Activated CD8-positive, alpha-beta T cell treated with anti-CD3 and anti-CD28 coated beads for 36 hours (primary cell): ENCODE measurements around the gene ZSWIM5. TPM values are rescaled to one million over a fixed set of nuclear protein-coding genes. Genes with fewer than 3 reads are reported as not detected.
"Not testable (repeated sequence)": the region's sequence is repeated elsewhere in the genome, so short reads cannot be mapped to it uniquely, and the experiment has no call there.

Experiments used
- ATAC-seq: fragments of 200-7000 bp; cut with Tn5 transposase; one replicate; pipeline ENCODE4 v1.10.0; 2021; ENCODE audit warnings: mild to moderate bottlenecking, moderate library complexity
- CTCF ChIA-PET: fragments of 350-600 bp; sonication (Branson Sonifier 250); formaldehyde crosslinking; loops from one replicate; lab custom pipeline; 2021; ENCODE audit warnings: antibody characterized with exemption; lab: Charles Lee
- POLR2A ChIA-PET: fragments of 350-600 bp; sonication (Branson Sonifier 250); formaldehyde crosslinking; loops from one replicate; lab custom pipeline; 2021; ENCODE audit warnings: antibody characterized with exemption; lab: Charles Lee
- DNase-seq: peaks from one replicate; pipeline ENCODE4 v3.0.0-alpha.2; 2020
- H3K27ac Mint-ChIP-seq: one replicate; pipeline ENCODE4 v1.8.0; 2021; ENCODE audit warnings: mild to moderate bottlenecking, mixed read lengths
- H3K27me3 Mint-ChIP-seq: one replicate; pipeline ENCODE4 v1.8.0; 2021; ENCODE audit warnings: mixed read lengths
- H3K36me3 Mint-ChIP-seq: one replicate; pipeline ENCODE4 v1.8.0; 2021; ENCODE audit warnings: low read depth, mixed read lengths
- H3K4me1 Mint-ChIP-seq: one replicate; pipeline ENCODE4 v1.8.0; 2021; ENCODE audit warnings: low read depth, mixed read lengths
- H3K4me3 Mint-ChIP-seq: one replicate; pipeline ENCODE4 v1.8.0; 2021; ENCODE audit warnings: mild to moderate bottlenecking, moderate library complexity, mixed read lengths
- H3K9me3 Mint-ChIP-seq: one replicate; pipeline ENCODE4 v1.8.0; 2021; ENCODE audit warnings: mixed read lengths
- CTCF ChIP-seq: fragments of 200-600 bp; IDR thresholded peaks from one replicate; pipeline ENCODE4 v1.8.0; 2022; ENCODE audit warnings: antibody characterized with exemption, mild to moderate bottlenecking
- intact Hi-C: fragments of 100-400 bp; cut with micrococcal nuclease; formaldehyde crosslinking; loops from one replicate; pipeline ENCODE4 v1.10.0; 2022
- total RNA-seq, 2 experiments: library from RNA; stranded (reverse); gene quantifications; one replicate each; pipeline ENCODE4 v1.2.3, GENCODE V29; 2021

Gene ZSWIM5
- total RNA-seq, 2 experiments from 2014 or later, result 0.70 to 0.87 TPM

- CTCF ChIA-PET, result no interaction called here
- Mint-ChIP-seq H3K27ac (no peak overlapping the region), H3K4me3 (no peak overlapping the region), H3K4me1 (no peaks in the 10 kb centered on the region), H3K27me3 (peaks cover 2% of the 10 kb centered on the region), H3K36me3 (no peaks in the 10 kb centered on the region), H3K9me3 (no peaks in the 10 kb centered on the region)
- no peak for TF ChIP-seq CTCF
- ATAC-seq (no peak), DNase-seq (no peak)
- intact Hi-C loops, result no loop called here
- POLR2A ChIA-PET, result no interaction called here
Observed at GRCh38 chr1:45103534-45103933, 102.9 kb downstream of the ZSWIM5 start.

DNA sequence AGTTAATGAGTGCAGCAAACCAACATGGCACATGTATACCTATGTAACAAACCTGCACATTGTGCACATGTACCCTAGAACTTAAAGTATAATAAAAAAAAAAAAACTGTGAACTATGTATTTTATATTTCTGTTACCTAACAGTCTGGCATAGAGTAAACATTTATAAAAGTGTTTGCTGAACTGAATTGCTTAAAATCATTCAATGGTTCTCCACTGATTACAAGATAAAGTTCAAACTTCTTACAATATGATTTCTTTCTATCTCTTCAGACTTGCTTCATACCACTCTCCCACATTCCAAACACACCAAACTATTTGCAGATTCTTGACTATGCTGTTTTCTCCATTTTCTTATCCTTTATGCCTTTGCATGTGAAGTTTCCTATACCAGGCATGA lies 104.5 kb downstream of the ZSWIM5 start:
- CTCF ChIA-PET, result no interaction called here
- intact Hi-C loops, result no loop called here
- Mint-ChIP-seq H3K9me3 (no peaks in the 10 kb centered on the region), H3K4me3 (no peak overlapping the region), H3K27me3 (peaks cover 2% of the 10 kb centered on the region), H3K36me3 (no peaks in the 10 kb centered on the region), H3K27ac (no peak overlapping the region), H3K4me1 (no peaks in the 10 kb centered on the region)
- TF ChIP-seq CTCF, result no peak
- POLR2A ChIA-PET, result no interaction called here
- DNase-seq (no peak), ATAC-seq (no peak)

DNA sequence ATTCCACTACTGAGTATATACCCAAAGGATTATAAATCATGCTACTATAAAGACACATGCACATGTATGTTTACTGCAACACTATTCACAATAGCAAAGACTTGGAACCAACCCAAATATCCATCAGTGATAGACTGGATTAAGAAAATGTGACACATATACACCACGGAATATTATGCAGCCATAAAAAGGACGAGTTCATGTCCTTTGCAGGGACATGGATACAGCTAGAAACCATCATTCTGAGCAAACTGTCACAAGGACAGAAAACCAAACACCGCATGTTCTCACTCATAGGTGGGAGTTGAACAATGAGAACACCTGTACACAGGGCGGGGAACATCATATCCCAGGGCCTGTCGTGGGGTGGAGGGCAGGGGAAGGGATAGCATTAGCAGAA lies 104.9 kb downstream of the ZSWIM5 start:
- H3K4me1 Mint-ChIP-seq, CTCF ChIA-PET, H3K9me3 Mint-ChIP-seq, POLR2A ChIA-PET, H3K27ac Mint-ChIP-seq, intact Hi-C loops, ATAC-seq, H3K27me3 Mint-ChIP-seq, DNase-seq, H3K36me3 Mint-ChIP-seq, H3K4me3 Mint-ChIP-seq: not testable (repeated sequence)

- Mint-ChIP-seq H3K27ac (no peak overlapping the region), H3K9me3 (no peaks in the 10 kb centered on the region), H3K4me3 (no peak overlapping the region), H3K27me3 (peaks cover 2% of the 10 kb centered on the region), H3K4me1 (no peaks in the 10 kb centered on the region), H3K36me3 (no peaks in the 10 kb centered on the region)
- TF ChIP-seq CTCF, result no peak
- intact Hi-C loops, result no loop called here
- POLR2A ChIA-PET, result no interaction called here
- DNase-seq (no peak), ATAC-seq (no peak)
- CTCF ChIA-PET, result no interaction called here
Observed at GRCh38 chr1:45097944-45098343, 108.5 kb downstream of the ZSWIM5 start.

DNA sequence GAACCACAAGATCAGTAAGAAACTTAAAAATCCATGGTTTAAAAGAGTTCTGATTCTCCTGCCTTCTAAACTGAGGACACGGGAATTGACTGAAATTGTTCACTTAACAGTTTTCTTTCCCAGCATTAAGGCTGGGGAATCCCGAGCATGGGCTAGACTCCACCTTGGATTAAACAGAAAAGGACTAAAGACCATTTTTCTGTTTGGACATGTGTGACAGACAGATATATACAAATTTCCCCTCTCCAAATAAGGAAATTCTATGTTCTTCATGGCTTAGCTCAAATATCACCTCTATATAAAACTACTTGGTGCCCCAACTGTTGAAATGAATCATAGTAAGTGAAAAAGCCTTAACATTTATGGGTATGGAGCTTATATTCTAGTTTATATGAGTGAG lies 109.3 kb downstream of the ZSWIM5 start:
- Mint-ChIP-seq H3K36me3 (no peaks in the 10 kb centered on the region), H3K9me3 (no peaks in the 10 kb centered on the region), H3K27ac (no peak overlapping the region), H3K4me3 (no peak overlapping the region), H3K4me1 (no peaks in the 10 kb centered on the region), H3K27me3 (peaks cover 2% of the 10 kb centered on the region)
- ATAC-seq, result no peak
- ChIA-PET CTCF (no interaction called here), POLR2A (interaction anchor here (0.5 kb wide), 1 partner anchor 204 kb away, joined by 3 read pairs; no protein-coding TSS in a partner anchor)
- no peak for DNase-seq
- intact Hi-C loops, result no loop called here
- no peak for TF ChIP-seq CTCF

GRCh38 chr1:45095450-45095849 lies 111.0 kb downstream of the ZSWIM5 start:
- H3K36me3 Mint-ChIP-seq, result no peaks in the 10 kb centered on the region
- no peak for TF ChIP-seq CTCF
- no peaks in the 10 kb centered on the region for H3K9me3 Mint-ChIP-seq
- intact Hi-C loops, result no loop called here
- no peak overlapping the region for H3K4me3 Mint-ChIP-seq
- H3K4me1 Mint-ChIP-seq, result no peaks in the 10 kb centered on the region
- DNase-seq, result no peak
- no peak overlapping the region for H3K27ac Mint-ChIP-seq
- POLR2A ChIA-PET, result no interaction called here
- ATAC-seq, result no peak
- peaks cover 2% of the 10 kb centered on the region for H3K27me3 Mint-ChIP-seq
- CTCF ChIA-PET, result no interaction called here

GRCh38 chr1:45094371-45094770 lies 112.0 kb downstream of the ZSWIM5 start:
- H3K27ac Mint-ChIP-seq, CTCF ChIA-PET, DNase-seq, ATAC-seq, H3K4me1 Mint-ChIP-seq, POLR2A ChIA-PET, H3K36me3 Mint-ChIP-seq, H3K9me3 Mint-ChIP-seq, H3K27me3 Mint-ChIP-seq, intact Hi-C loops, H3K4me3 Mint-ChIP-seq: not testable (repeated sequence)
